ENCODE data around the gene PLXND1.
"Not testable (repeated sequence)": the region's sequence is repeated elsewhere in the genome, so short reads cannot be mapped to it uniquely, and the experiment has no call there.

The PLXND1 gene, protein sequence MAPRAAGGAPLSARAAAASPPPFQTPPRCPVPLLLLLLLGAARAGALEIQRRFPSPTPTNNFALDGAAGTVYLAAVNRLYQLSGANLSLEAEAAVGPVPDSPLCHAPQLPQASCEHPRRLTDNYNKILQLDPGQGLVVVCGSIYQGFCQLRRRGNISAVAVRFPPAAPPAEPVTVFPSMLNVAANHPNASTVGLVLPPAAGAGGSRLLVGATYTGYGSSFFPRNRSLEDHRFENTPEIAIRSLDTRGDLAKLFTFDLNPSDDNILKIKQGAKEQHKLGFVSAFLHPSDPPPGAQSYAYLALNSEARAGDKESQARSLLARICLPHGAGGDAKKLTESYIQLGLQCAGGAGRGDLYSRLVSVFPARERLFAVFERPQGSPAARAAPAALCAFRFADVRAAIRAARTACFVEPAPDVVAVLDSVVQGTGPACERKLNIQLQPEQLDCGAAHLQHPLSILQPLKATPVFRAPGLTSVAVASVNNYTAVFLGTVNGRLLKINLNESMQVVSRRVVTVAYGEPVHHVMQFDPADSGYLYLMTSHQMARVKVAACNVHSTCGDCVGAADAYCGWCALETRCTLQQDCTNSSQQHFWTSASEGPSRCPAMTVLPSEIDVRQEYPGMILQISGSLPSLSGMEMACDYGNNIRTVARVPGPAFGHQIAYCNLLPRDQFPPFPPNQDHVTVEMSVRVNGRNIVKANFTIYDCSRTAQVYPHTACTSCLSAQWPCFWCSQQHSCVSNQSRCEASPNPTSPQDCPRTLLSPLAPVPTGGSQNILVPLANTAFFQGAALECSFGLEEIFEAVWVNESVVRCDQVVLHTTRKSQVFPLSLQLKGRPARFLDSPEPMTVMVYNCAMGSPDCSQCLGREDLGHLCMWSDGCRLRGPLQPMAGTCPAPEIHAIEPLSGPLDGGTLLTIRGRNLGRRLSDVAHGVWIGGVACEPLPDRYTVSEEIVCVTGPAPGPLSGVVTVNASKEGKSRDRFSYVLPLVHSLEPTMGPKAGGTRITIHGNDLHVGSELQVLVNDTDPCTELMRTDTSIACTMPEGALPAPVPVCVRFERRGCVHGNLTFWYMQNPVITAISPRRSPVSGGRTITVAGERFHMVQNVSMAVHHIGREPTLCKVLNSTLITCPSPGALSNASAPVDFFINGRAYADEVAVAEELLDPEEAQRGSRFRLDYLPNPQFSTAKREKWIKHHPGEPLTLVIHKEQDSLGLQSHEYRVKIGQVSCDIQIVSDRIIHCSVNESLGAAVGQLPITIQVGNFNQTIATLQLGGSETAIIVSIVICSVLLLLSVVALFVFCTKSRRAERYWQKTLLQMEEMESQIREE (N-terminal part only)

GRCh38 chr3:129606636-129607390 is at the start of gene PLXND1:
Gene PLXND1 (minus strand): TSS chr3:129606676. CDS start chr3:129606639, 37 bp downstream.
- DNase-seq = no peak

DNA sequence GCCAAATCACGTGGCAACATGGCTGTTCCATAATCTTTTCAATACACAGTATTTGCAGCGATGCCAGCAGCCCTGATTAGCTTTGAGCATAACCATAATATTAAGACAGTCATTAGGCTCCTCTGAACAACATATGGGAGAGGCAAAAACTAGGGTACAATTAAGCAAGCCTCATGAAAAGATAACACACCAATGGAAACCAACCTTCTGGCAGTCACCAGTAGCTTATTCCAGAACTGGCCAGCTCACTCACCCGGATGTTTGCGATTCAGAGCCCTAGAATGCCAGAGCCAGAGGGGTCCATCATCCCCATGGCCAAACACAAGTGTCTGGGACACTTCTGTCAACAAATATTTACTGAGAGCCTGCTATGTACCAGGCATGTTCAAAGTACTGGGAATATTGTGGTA is 48.8 kb upstream of the PLXND1 start:
- no peak for DNase-seq

GRCh38 chr3:129654131-129654530 is 47.7 kb upstream of the PLXND1 start:
- no peak for DNase-seq

DNA sequence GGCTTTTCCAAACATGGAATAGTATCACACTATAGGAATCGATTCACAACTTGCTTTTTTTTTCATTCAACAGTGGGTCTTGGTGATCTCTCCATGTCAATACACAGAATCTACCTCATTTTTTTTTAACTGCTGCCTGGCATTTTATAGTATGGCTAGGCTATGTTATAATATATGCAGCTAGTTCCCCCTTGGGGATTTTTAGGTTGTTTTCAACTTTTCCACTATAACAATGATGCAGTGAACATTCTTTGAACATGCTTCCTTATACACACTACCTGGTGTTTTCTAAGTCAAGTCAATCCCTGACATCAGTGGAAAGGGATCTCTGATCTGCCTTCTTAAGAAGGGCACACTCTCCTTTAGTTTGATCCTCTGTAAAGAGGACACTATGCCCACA is 46.5 kb upstream of the PLXND1 start:
- DNase-seq = no peak

DNA sequence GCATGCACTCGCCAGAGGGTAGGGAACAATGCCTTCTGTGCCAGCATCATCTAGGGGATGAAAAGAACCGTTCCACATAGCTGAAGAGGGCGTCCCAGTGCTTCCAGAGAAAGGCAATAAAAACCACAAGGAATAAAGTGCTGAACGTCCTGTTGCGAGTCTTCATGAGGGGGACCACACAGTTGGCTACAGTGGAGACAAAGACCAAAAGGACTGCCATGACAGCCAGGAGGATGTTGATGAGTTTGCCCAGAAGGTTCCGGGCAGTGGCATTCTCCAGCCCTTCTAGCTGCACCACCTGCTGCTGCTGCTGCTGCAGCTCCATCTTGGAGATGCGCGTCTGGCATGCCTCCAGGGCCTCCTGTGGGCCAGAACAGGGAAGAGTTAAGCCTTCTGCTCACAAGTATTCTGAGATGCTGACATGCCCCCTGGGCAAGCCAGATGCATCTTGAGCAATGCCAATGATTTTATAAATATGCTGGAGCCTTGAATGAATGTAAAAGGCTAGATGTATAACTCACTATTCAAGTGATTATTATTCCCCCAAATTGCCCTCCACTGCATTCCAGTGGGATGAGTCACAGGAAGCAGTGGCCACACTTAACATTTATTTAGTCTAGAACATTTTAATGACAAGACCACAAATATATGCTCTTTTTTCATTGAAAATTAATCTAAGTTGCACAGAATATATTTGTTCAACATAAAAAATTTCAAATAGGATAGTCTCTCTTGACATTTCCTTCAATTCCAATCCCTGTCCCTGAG is 45.1 kb upstream of the PLXND1 start:
- DNase-seq = no peak

DNA sequence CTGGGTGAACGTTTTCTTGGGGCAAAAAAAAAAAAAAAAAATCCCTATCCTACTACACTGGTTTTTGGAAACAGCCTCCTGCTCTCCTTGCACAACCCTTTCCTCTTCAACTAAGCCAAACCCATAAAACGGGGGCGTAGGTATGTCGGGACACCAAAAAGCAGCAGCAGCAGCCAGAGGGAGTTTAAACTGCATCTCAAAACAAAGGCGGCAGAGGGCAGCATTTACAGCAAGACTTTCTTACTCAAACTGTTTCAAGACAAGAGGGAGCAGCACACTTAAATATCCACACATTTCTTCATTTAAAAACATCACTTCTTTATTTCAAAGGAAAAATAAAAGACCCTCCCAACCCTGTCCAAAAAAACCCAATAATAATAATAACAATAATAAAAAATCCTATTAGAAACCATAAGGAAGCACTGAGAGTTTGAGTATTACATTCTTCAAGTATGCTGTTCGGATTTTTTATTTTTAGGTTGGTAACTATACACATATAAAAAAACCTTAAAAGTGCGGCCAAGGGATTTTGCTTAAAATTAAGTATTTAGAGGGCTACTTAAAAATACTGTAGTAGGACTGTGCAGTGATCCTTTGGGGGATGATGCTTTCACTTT is 43.9 kb upstream of the PLXND1 start:
- DNase-seq = no peak

DNA sequence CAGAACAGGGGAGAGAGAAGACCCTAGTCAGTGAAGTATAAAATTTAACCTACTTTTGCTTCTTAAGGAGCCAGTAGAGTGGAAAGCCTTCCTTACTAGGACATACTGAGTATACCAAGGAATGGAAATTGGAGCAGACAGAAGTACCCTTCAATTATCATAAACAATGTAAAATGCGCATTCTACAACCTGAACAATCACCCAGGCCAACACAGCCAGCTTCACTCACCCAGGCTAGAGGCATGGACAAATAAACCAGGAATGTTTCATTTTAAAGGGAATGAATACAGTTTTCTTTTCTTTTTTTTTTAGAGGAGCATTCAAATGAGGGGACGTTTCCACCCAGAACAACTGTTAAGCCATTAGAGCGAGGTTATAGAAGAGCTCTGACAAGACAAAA is 41.9 kb upstream of the PLXND1 start:
- no peak for DNase-seq

GRCh38 chr3:129645286-129645685 is 38.8 kb upstream of the PLXND1 start:
- DNase-seq = no peak

- DNase-seq = no peak
These were observed 38.4 kb upstream of the PLXND1 start for GRCh38 chr3:129644836-129645235.

- not testable (repeated sequence) for DNase-seq
These were observed 35.2 kb upstream of the PLXND1 start for GRCh38 chr3:129641567-129642260.

- not testable (repeated sequence) for DNase-seq
These were observed 34.5 kb upstream of the PLXND1 start for GRCh38 chr3:129640985-129641384.

- DNase-seq = no peak
These were observed 32.0 kb upstream of the PLXND1 start for GRCh38 chr3:129638481-129638880.

- no peak for DNase-seq
These were observed 29.6 kb upstream of the PLXND1 start for GRCh38 chr3:129636082-129636481.

DNA sequence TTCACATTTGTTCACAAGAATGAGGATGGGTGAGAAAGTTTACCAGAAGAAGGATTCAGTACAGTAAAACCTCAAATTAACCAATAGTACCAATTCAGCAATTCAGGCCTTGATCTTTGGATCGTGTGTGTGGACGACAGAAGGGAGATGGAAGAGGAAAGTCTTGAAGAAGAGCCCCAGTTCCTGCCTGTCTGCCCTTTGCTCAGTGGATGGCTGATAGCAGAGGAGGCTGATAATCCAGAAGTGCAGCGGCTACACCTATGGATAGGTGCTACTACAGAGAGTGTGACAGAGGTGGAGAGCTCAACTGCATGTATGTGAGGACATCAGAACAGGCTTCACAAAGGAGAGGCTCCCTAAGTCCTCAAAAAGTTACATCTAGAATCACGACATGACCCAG is 29.2 kb upstream of the PLXND1 start:
- no peak for DNase-seq

DNA sequence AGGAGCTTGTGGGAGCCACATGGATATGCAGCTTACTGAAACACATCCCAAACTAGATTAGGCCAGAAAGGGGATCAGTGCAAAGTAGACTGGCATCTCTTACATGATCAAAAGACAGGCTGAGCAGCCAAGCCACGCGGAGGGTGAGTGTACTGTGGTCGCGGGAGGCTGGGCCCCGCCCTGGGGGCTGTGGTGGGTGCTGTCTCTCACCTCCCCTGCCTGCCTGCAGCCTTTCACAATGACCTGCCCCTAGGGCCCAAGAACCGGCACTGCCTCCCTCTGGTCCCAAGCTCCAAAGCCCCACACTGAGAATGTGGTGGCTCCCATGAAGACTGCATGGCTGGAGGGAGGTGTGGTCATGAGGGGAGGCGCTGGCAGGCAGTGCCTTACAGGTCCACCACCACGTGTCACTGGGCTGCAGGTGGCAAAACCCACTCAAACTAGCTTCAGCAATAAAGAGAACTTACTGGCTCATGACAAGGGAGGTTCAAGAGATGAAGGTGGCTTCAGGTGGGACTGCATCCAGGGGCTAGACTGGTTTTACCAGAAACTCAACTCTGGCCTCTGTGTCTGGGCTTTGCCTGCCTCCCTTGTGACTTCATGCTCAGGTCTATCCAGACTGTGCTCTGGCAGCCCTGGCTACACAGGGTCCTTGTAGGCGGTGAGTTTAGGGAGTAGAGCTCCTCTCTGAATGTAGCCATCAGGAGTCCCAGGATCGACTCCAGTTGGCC is 27.4 kb upstream of the PLXND1 start:
- DNase-seq = no peak

- DNase-seq = no peak
These were observed 26.5 kb upstream of the PLXND1 start for GRCh38 chr3:129632977-129633376.

GRCh38 chr3:129632556-129632955 is 26.1 kb upstream of the PLXND1 start:
- DNase-seq = no peak

- no peak for DNase-seq
These were observed 25.6 kb upstream of the PLXND1 start for GRCh38 chr3:129632056-129632455.

DNA sequence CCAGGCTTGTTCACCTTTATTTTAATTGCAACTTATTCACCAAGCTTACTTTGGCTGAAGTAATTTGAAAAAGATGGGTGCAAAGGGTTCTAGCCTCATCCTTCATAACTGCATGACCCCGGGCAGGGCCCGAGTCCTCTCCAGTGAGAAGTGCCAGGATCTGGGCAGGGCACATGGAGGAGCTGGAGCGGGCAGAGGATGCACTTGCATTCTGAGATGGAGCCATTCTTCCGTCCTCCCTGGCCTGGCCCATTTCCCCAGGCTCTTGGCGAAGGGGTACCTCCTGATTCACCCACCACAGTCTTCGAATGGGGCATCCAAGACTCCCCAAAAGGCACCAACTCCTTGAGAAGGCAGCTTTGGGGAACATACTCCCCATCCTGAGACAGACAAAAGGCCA is 22.5 kb upstream of the PLXND1 start:
- no peak for DNase-seq

- DNase-seq = no peak
These were observed 21.7 kb upstream of the PLXND1 start for GRCh38 chr3:129628169-129628522.

Measured in NCI-H2107 (cell line).